Caki2 (cell line): ENCODE data around the gene SHROOM3. TPM values are rescaled to one million over a fixed set of nuclear protein-coding genes. Genes with fewer than 3 reads are reported as not detected.

Experiments
- DNase-seq: peaks from one replicate; pipeline ENCODE4 v3.0.0-alpha.2; 2015; ENCODE audit warnings: low read depth
- in situ Hi-C: cut with HindIII; loops from 2 replicates; pipeline ENCODE4 v1.10.0; 2016; ENCODE audit warnings: low sequenced_read_pairs, low pct_unique_long_range_greater_than_20kb, mixed read lengths
- total RNA-seq: library from RNA; depleted of rRNA; stranded (reverse); fragments of >200 nt; shearing (Covaris generic); gene quantifications from 2 replicates; pipeline ENCODE4 v1.2.3, GENCODE V29; 2014; ENCODE audit warnings: low replicate concordance

The SHROOM3 gene
- total RNA-seq, 1 experiment from 2014 or later, result 20.2 TPM

DNA sequence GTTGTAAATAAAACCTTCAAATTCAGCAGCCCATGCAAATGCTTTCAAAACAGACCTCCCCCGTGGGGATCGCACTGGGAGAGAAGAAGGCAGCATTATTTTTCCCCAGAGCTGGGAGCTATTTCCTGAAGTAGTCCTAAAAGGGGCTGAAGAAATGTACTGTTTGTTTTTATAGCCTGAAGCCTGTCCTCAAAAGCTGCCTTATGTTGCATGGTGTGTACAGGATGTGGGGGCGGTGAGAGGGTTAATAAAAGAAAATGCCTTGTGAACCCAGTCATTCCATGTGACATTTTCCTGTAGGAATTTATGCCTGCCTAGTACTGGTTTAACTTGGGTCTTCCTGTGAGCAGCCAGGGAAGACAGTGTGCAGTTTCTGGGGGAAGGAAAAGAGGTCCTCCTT, 318.8 kb downstream of the SHROOM3 start:
- peak; percentile 38 for DNase-seq
- in situ Hi-C loops, result no loop called here

DNA sequence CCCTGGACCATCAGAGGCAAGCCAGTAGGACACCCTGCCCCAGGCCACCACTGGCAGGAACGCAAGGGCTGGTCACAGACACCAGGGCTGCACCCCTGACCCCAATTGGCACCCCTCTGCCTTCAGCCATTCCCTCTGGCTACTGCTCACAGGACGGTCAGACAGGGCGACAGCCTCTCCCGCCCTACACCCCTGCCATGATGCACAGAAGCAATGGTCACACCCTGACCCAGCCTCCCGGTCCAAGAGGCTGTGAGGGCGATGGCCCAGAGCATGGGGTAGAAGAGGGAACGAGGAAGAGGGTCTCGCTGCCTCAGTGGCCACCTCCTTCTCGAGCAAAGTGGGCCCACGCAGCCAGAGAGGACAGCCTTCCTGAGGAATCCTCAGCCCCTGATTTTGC, 319.4 kb downstream of the SHROOM3 start:
- in situ Hi-C loops, result no loop called here
- DNase-seq, result no peak

DNA sequence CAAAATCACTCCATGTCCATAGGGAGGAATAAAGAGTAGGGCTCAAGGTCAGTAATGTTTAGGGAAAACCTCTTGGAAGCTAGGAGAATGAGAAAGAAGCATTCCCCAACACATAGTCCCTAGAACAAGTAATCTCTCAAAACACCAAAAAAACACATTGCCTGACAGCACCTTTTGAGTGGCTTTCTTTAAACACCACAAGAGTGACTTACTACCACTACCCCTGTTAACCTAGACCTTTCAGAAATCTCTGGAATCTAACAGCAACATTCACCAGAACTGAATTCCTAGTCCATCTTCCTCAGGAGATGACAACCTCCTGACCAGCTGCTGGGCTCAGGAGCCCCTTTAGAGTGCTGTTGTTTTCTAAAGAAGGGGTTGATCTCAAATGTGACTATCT, 320.7 kb downstream of the SHROOM3 start:
- in situ Hi-C loops, result no loop called here
- DNase-seq, result no peak

DNA sequence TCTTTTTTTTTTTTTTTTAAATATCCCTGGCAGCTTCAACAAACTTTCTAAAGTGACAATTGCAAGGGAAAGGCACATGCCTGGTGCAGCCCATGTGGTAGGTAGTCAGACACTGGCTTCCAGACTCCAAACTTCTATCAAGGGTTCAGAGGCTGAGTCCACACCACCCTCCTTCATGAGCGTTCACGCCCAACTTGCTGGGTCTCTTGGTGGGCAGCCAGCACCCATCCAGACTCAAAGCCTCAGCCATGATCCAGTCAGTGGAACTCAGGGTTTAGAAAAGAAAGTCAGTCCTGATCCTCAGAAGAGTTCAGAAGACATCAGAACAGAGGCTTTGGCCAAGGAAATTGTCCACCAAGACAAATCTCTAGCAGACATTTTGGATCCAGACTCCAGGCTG, 321.4 kb downstream of the SHROOM3 start:
- in situ Hi-C loops, result no loop called here
- no peak for DNase-seq

DNA sequence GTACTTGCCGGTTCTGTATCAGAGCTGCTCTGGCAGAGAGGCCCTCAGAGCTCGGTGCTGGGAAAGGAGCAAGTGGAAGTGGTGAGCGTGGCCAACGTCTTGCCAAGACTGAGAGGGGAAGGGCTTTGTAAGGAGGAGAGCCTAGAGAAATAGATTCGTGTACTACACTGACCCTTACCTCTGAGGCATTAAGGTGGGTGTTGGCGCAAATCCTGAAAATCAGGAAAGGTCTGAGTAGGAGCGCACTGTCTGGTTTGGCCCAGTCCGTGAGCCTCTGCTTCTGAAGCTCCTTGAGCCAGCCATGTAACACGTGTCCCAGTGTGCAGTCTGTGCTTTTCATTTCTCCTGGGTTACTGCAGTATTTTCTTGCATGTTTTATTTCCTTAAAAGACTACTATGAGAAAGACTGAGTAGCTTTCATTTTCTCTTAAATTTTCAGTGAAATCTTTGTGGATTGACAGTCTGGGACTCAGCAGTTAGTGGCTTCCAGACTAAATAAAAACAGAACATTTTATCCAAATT, 322.4 kb downstream of the SHROOM3 start:
- in situ Hi-C loops, result no loop called here
- no peak for DNase-seq

DNA sequence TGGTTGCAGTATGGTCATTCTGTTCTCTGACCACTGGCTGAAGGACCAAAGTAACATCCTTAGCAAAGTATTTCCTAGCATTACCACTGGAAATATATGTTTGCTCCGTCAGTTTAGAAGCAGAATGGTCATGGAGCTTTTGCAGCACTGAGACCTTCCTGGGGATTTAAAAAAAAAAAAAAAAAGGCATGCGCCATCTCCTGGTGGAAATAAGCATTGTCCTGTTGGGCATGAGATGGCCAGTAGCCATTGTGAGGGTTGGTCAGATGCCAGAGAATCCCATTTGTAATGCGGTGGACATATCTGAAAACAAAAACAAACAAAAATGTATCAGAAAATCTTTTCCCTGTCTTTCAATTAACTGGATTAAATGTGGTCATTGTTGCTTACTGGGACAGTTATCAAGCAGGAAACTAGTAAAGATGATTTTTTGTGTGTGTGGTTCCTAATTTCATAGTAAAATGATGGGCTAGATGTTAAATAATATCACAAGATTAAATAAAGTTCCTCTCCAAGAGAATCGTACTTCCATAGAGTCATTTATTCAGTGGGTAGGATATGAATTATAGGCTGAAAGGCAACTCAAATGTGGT, 323.4 kb downstream of the SHROOM3 start:
- in situ Hi-C loops, result no loop called here
- peak; percentile 60 for DNase-seq

DNA sequence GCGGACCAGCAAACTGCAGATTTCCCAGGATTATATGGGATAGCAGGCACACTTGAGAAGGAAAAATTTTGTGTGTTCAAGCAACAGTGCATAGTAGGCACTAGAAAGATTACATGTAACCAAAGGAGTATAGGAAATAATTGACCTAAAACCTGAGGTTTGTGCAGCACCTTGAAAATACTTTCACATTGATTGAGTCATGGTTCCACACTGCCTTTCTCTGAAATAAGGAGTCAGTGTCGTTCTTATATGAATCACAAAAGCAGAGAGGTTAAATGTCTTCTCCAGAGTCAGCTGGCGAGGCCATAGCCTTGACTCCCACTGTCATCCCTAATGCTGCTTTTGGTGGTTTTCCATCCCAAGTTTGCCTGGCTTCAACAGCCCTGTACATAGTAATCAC, 324.0 kb downstream of the SHROOM3 start:
- in situ Hi-C loops, result no loop called here
- DNase-seq, result no peak

DNA sequence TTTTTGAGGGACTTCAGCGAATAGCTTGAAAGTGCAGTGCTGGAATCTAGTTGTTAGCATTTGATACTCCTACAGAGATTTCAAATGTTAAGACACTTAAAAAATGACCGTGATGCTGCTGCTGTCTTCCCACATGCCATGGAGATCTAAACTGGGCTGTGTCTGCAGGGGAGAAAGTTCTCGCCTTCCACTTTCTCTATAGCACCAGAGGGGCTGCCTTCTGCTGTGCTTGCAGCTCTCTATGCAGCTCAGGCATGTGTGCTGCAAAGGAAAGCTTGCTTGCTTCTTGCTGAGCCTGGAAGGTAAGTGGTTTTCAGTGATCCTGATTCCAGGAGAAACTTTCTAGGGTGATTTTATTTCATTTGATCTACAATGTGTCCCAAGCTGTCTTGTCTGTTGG, 325.2 kb downstream of the SHROOM3 start:
- DNase-seq, result no peak
- in situ Hi-C loops, result no loop called here

DNA sequence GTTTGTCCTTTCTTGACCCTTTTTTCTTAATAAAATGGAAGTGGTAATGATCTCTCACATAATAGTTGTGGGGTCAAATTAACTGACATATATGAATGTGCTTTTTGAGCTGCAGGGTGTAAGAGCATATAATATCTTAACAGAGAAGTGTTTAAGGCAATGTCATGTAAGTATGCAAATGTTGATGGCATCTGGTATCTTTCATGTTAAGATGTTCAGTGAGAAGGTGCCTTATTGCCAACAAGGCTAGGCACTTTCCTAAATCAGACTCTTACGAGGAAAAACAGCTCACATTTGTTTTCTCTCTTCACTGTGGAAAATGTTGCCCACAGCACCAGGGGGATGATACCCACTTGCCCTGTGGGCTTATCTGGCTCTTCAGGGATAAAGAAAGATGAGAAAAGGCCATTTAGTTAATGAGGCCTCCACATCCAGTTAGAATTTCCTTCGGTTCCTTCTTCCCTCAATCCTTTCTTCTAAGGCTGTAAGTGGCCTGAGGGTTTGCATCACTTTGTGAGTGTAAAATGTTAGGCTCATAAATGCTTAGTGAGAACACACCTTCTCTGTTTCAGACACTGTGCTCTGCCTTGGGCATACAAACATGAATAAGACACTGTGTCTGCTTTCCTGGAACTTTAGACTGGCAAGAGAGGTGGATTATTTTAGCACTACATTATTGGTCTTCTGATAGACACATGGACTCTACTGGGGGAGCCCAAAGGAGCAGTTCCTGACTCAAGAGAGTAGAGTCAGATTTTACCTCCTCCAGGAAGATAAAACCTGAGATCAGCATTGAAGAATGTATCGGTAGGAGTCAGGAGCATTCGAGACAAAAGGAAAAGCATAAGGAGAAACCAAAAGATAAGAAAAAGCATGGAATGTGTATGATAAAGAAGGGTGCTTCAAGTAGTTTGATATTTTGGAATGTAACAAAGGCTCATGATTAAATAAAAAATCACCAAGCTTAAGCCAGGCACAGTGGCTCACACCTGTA, 327.4 kb downstream of the SHROOM3 start:
- DNase-seq, result no peak
- in situ Hi-C loops, result no loop called here

DNA sequence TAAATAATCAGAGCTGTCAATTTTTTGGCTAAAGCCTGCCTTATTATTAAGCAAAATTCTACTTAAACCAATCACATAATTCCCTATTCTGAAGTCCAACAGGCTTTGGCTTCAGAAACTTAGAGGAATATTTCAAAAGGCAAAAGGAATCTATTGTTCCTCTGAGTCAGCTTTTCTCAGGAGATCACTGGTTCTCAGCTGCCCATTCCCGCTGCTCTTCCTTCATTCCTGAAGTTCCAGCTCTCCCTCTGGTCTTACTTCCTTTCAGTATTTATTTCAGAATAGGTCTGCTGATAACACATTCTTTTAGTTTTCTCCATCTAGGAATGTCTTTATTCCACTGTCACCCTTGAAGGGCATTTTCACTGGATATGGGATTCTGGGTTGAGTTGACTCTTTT, 329.2 kb downstream of the SHROOM3 start:
- DNase-seq, result no peak
- in situ Hi-C loops, result no loop called here

DNA sequence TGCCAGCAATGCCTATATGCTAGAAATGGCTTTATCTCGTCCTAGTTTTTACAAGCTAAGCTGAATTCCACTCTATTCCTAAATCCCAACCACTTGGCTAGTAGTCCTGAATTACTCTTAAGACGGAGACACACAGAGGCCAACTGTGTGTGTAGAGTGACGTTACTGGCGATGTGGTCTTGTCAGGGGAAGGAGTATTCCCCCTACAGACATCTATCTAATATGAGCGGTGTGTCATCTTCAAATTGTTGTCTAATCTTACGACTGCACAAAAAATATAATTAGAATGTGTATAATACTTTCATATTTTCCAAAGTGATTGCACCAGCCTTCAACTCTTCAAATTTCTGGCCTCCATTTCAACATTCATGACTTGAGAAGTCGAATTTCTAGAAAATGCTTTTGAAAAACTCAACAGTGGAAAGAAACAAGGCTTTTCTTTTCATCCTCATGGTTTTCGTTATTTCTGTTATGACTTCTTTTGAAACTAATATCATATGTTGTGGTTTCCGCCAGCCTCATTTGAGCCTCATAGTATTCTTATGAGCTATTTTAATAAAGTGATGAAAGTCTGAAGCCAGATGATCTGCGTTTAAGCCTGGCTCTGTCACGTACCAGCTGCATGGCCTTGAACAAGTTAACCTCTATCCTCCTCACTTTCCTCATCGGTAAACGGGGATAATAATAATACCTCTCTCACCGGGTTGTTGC, 330.6 kb downstream of the SHROOM3 start:
- in situ Hi-C loops, result no loop called here

DNA sequence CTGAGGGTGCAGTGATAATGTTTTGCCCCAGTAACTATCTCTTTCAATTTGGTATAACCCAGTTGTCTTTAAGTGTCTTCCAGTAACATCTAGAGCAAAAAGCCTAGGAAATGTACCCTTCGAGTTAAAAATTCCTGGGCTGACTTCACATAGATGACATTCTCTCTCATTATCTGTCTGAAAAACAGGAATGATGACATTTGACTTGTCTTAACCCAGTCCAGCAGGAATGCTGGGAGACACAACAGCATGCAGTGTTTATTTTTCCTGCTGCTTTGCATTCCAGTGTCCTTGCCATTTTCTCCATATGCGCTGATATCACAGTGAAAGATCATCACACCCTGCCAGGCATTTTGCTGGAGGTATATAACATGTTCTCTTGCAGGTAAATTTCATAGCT, 333.0 kb downstream of the SHROOM3 start:
- peak; percentile 41 for DNase-seq
- in situ Hi-C loops, result no loop called here

More for the DNA sequence above, 330.6 kb downstream of the SHROOM3 start:
- no peak for DNase-seq

DNA sequence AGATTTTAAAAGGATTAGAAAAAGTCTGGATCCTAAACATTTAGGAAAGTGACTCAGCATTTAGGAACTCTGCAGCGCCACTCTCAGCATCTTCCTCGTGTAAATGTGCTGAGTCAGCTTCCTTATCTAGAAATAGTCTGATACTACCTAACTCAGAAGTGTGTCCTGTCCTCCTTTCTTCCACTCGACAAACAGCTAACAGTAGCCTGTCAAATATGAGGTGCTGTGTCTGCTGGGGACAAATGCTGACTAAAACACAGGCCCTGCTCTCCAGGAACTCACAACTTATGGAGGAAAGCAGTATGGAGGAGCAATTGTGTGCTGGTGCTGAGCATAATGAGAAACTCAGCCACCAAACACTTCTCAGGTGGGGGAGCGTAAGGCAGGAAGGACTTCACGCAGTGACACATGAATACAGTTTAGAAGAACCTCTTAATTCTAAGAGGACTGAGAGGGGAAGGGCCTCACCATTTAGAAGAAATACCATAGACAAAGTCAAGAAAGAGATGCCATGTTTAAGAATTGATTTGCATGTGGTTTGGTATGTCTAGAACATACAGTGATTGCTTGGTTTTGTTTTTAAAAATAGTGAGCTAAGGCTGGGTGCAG, 337.6 kb downstream of the SHROOM3 start:
- DNase-seq, result no peak
- in situ Hi-C loops, result no loop called here

DNA sequence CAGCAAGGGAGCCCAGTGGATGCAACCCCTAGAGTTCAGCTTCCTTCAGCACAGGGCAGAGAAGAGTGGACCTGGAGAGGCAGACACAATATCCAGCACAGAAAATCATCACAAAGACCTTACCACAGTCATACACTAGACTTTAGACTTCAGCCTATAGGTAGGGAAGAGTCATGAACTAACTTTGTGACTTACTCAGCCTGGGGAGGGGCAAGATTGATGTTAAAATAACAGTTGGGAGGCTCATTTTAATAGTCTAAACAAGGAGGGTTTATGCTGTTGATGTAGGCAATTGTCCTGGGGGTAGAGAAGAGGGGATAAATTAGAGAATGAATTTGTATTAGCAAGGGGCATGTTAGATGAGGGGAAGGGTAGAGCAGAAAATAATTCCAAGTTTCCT, 338.7 kb downstream of the SHROOM3 start:
- DNase-seq, result no peak
- in situ Hi-C loops, result no loop called here

DNA sequence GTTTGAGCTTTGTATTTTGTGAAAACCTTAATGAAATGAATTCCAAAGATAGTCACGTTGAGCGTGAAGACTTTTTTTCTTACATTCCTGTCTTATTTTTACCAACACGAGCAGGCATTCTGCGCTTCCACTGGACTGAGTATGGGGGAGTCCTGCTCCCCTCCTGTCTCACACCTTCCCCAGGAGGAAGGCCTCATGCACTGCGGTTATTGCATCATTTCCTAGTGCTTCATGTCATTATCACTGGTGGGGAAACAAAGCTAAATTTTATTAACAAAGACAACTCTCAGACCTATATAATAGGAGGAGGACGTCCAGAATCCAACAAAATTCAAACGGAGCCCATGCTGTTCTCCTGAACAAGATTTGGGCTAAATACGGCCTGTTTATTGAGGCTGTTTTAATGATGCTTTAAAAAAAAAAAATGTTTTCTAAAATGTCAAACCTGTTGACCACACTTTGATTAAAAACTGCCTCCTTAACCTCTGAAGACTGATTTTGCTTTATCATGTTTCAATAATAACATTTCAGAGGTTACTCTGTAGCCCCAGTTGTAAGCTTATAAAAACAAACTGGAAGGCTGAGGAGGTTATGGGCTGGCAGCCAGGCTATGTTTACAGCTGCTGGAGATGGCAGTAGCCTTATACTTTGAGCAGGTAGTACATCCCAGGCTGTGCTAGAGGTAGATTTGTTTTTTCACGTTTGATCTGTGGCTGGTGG, 344.9 kb downstream of the SHROOM3 start:
- in situ Hi-C loops, result no loop called here
- no peak for DNase-seq

DNA sequence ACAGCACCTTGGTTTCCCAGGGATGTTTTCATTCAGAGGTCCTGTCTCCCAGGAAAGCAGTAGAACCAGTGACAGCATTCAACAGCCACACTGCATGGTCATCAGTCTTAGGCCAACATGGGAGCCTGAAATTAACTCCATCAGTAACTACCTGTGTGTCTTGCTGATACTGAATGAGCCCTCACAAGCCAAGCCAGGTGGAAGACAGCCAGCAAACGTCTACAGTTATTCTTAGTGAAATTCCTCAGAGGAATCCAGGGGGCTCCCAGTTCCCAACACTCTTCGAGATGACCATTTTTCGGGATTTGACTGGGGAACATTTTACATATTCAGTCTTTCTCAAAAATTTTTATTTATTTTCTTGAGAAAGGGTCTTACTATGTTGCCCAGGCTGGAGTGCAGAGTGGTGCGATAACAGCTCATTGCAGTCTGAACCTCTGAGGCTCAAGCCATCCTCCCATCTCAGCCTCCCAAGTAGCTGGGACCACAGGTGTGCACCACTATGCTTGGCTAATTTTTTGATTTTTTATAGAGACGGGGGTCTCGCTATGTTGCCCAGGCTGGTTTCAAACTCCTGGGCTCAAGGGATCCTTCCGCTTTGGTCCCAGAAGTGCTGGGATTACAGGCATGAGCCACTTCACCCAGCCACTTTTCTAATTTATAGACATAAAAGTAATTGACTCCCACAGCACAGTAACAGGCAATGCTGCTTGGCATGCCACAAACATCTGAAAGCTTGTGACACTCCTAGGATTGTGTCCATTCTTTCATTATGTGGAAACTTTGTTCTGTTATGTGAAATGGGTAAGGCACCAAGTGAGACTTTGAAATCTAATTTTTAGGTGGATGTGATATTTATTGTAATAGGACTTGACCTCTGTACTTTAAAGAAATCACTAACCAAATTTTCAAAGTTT, 346.0 kb downstream of the SHROOM3 start:
- DNase-seq, result no peak
- in situ Hi-C loops, result no loop called here
